A204.1 (cell line): ENCODE measurements around the gene C10orf105.

ENCODE experiments used
- FAIRE-seq: peaks from 2 replicates; lab custom pipeline; 2012; peaks lifted over from hg19 to GRCh38; lab: Jason Lieb, UNC

Gene C10orf105

GRCh38 chr10:71675295-71675970, 44.1 kb downstream of the C10orf105 start:
- no peak for FAIRE-seq

GRCh38 chr10:71671994-71672946, 47.3 kb downstream of the C10orf105 start:
- FAIRE-seq: no peak

GRCh38 chr10:71667387-71667752, 52.2 kb downstream of the C10orf105 start:
- no peak for FAIRE-seq

DNA sequence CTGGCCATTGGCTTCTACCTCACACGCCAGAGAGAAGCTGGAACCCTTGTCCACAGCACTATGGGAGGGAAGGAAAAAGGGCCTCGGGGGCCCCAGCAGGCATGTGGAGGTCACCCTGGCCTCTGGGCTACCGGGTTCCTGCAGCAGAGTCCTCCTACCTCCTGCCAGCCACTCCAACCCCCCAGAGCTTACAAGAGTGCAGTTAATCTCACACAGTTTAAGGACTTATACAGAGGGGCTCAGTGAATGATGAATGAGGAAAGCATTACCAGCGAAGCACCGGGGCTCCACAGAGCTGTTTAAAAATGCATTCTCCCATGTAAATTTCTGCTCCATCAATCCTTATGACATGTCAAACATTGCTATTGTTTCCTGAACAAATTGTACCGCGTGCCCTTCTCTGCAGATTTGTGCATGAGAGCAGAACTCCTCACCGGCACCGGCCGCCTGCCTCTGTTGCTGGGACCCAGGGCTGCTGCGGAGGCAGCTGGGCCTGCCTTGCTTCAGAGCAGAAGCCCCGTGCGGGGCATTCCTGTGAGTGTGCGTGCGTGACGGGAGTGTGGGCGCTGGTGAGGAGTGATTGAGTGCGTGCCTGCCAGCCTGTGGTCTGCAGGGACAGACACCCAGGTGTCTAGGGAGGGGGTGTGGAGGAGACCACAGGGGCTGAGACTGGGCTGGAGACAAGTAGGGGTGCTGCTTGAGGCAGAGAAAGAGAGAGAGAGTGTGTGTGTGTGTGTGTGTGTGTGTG, 52.8 kb downstream of the C10orf105 start:
- FAIRE-seq: no peak

- FAIRE-seq: no peak
Measured at GRCh38 chr10:71665456-71665855, 54.1 kb downstream of the C10orf105 start.

GRCh38 chr10:71664585-71664984, 55.0 kb downstream of the C10orf105 start:
- no peak for FAIRE-seq

GRCh38 chr10:71663311-71663710, 56.3 kb downstream of the C10orf105 start:
- FAIRE-seq: no peak

DNA sequence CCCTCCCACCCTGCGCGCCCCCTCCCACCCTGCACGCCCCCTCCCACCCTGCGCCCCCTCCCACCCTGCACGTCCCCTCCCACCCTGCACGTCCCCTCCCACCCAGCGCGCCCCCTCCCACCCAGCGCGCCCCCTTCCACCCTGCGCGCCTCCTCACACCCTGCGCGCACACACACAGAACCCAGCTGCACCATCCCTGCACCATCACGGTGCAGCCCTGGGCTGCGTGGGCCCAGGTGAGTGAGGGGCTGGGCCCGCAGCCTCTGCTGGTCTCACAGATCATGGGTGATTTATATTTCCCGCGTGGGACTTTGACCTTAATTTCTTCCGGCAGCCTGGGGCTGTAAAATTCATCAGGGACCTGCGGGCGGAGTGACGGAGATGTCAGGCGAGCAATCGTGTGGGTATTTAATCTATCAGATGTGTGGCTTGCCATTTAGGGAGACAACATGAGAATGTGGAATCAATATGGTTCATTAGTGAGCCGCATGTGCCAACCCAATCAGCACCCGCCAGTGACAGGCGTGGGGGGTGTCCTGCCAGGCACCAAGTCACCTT, 57.7 kb downstream of the C10orf105 start:
- no peak for FAIRE-seq
